ENCODE measurements around the gene KLKB1.

- TF ChIP-seq CTCF (IDR thresholded peaks at IDR 0.05) (no peak), POLR2A (IDR thresholded peaks at IDR 0.05) (no peak)
Observed at GRCh38 chr4:186217733-186218293, 9.5 kb upstream of the KLKB1 start.

Data from right lobe of liver (tissue), 4 donors.